T follicular helper cell (primary cell): ENCODE results near the gene SEM1.
"Not testable (repeated sequence)": the region's sequence is repeated elsewhere in the genome, so short reads cannot be mapped to it uniquely, and the experiment has no call there.

Source experiments
- DNase-seq: peaks from one replicate; pipeline ENCODE4 v3.0.0-alpha.2; 2020; ENCODE audit warnings: low read depth
- total RNA-seq, 2 experiments: gene quantifications; one replicate each; lab custom pipeline; 2026; lab: John Stamatoyannopoulos, UW

SEM1 gene
- 32.9 to 57.3 reads per million in 2 experiments for total RNA-seq

DNA sequence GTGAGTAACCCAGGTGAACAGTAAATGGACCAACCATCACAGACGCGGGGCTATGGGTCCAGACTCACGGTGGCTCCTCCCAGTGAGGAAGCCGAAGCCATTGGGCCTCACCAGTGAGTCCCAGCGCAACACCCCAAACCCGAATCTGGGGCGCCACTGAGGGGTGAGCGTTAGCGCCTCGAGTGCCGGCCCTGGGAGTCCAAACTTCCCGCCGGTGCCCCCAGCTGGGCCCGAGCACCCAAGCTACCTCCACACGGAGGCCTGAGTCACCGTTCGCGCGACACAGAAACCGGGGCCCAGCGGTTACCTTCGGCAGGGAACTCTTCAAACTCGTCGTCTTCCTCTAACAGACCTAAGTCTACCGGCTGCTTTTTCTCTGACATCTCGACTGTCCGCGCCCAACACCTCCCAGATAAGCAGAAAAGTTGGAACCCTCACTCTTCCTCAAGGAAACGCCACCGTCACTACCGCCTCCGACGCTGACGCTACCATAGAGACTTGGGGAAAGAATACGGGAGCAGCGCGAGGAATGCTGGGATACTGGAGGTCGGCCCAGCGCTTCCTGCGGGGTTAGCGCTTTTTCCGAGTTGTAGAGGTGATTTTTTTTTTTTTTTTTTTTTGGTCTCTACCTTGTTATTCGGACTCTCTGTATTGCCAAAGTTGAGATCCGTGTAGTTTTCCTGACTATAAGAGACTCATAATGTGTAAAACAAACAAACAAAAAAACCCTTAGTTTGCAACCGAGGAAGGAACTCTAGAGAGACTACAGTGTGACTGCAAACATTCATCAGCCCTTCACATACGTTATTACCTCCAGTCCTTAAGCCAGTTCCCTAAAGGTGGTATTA, at the start of gene SEM1:
Gene SEM1 (minus strand): TSS at position 466 of the 848 bp plus-strand sequence. CDS start 83 bp downstream, at position 383.
- DNase-seq, result peak; percentile 31

DNA sequence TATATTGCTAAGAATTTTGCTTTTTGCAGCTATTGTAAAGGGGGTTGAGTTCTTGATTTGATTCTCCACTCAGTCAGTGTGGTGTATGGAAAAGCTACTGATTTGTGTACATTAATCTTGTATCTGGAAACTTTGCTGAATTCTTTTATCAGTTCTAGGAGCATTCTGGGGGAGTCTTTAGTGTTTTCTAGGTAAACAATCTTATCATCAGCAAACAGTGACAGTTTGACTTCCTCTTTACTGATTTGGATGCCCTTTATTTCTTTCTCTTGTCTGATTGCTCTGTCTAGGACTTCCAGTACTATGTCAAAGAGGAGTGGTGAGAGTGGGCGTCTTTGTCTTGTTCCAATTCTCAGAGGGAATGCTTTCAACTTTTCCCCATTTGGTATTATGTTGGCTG, 48.2 kb upstream of the SEM1 start:
- DNase-seq, result not testable (repeated sequence)

GRCh38 chr7:96747418-96747940, 37.8 kb upstream of the SEM1 start:
- no peak for DNase-seq

DNA sequence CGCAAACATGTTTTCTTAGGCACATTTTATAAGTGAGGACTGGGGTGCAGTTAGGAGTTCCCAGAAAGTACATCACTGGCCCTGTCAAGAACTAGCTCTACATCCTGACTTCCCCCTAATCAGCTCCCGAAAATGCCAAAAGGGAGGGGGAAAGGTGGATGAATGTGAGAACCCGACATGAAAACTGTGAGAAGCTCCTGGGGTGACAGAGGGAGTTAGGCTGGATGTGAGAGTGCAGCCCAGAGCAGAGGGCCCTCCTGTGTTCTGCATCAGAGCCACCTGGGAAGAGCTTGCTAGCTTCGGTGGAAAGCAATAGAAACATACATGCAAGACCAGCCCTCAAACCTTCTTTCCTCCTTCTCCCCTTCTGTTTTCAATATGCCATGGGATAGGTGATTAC, 30.5 kb upstream of the SEM1 start:
- no peak for DNase-seq

- DNase-seq, result no peak
These were observed 30.0 kb upstream of the SEM1 start for GRCh38 chr7:96739609-96740008.

DNA sequence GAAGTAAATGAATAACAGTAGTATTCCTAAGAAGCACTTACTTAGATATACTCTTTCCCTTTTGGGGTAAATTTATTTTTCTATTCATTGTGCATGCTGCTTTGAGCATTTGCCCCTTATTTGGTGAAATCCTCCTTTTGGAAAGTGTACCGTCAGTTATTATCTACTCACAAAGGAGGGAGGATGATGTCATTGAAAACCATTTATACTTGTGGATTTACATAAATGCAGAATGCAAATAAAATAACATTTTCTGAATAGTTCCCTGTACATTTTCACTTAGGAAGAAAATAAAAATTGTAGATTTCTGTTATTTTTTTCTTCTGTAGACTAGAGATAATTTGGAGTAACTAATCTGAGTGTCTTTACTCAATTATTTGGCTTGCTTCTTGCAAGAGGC, 29.5 kb upstream of the SEM1 start:
- DNase-seq, result no peak

DNA sequence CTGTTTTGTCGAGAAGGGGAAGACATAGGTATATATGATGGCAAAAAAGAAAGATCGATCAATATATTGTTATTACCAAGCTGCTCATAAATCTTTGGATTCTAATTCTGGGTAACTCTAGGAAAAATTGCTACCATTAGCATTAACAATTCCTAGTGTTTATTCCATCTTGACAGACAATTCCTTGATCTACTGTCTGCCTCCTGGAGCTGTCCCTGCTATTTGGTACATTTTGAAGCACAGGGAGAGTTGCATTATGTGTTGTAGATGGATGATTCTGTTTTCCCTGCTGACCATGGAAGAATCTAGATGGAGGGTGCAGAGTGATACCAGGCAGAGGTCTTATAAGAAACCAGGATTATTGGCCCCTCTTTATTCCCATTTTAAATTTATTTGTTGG, 29.1 kb upstream of the SEM1 start:
- no peak for DNase-seq

DNA sequence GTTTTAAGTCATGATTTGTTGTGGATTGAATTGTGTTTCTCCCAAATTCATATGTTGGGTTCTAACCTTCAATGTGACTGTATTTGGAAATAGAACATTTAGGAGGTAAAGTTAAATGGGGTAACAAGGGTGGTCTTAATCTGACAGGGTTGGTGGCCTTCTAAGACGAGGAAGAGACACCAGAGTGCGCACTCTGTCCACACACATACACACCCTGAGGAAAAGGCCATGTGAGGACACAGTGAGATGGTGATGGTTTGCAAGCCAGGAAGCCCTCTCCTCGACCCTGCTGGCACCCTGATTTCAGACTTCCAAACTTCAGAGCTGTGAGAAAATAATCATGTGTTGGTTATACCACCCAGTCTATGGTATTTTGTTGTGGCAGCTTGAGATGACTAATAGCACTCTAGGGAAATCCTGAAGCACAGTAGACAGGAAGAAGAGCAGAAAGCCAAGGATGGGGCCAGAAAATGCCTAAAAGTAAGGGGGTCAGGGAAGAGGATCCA, 28.0 kb upstream of the SEM1 start:
- no peak for DNase-seq

DNA sequence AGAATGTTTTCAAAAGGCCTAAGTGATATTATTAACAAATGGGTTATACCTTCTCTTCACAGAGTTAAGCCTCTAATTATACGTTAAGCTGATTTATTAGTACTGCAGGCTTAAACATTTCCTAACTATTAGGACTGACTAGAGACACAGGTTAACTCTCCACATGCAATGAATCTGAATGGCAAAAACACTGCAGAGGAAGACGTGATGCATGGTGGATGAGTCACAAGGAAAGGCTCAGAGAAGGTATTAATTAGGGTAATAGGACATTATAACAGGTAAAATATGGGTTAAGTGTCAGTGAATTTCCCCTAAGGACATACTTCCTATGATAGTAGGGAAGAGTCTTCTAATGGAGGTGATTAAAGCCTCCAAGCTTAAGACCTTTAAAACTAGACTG, 24.7 kb upstream of the SEM1 start:
- no peak for DNase-seq

DNA sequence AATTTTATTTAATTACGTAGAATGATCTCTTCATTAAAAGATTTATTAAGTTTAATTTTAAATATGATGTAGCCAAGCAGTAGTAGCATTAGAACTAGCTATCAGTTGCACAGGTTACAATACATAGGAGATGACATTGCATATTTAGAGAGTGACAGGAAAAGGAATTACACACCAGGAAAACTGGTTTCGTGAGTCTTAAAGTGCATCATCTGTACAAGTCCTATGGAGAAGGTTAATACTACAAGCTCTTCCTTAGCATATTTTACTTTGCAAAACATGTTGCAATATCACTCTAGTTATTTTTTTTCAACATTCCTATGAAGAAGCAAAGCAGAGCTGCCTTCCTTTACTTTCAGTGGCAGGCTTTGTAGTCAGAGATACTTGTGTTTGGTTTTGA, 20.2 kb upstream of the SEM1 start:
- no peak for DNase-seq

DNA sequence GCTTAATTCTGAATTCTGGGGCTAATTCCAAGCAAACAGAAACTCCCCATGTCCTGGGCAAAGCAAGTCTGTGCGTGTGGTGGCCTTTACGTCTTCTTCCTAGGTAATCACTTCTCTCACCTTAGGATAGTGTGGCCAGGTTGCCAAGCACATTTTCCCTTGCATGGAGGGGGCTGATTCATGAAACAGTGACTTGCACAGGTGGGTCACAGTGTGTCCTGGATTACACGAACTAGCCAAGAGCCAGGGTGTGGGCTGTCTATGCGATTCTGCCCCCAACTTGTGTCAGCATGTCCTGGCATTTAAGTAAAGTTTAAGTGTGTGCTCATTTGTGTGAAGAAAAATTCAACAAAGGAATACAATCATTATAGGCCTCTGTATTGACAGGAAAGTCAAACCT, 18.5 kb upstream of the SEM1 start:
- DNase-seq, result no peak

DNA sequence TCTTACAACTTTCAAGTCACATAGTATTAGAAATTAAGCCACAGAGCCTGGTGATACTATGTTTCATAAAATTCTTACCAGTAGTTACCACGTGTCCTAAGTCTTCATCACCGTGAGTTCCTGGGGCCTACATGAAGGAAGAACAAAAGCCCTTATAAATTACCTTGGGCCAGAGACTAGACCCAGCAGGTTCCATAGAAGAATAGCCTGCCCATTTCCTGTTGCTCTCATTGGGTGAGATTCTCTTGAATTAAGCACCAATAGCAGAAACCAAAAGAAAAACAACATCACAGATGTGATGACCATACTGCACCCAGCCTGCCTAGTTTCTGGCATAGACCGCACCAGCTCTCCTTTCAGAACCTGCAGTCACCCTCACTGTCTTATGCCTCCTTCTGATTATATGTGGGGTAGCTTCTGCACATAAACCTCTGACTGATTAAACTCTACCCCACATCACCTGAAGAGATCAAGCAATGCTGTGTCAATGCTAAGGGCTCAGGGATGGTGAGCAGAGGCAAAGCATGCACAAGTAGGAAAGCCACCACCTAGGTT, 18.0 kb upstream of the SEM1 start:
- no peak for DNase-seq

- DNase-seq, result no peak
These were observed 14.0 kb upstream of the SEM1 start for GRCh38 chr7:96723622-96724021.

- not testable (repeated sequence) for DNase-seq
These were observed 13.3 kb upstream of the SEM1 start for GRCh38 chr7:96722928-96723327.

- no peak for DNase-seq
These were observed 11.2 kb upstream of the SEM1 start for GRCh38 chr7:96720843-96721242.

GRCh38 chr7:96719164-96719563, 9.5 kb upstream of the SEM1 start:
- DNase-seq, result no peak

GRCh38 chr7:96718107-96719003, 8.7 kb upstream of the SEM1 start:
- no peak for DNase-seq

- no peak for DNase-seq
These were observed 3.4 kb upstream of the SEM1 start for GRCh38 chr7:96713037-96713436.

DNA sequence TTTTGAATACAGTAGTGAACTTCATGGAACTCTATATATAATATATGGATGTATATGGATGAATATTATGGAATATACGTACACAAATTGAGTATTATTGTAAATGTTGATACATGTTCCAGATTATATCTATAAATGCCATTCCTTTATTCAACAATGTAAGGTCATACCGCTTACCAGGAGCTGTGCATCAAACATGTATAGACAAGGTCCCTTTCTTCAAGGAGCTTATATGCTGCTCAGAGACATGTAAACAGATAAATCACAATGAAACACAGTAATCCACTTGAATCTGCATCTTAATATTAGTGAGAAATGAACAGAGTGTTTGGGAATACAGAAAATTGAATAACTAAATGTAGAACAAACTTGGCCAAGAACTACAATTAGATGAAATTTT, 898 bp upstream of the SEM1 start:
- DNase-seq, result no peak

DNA sequence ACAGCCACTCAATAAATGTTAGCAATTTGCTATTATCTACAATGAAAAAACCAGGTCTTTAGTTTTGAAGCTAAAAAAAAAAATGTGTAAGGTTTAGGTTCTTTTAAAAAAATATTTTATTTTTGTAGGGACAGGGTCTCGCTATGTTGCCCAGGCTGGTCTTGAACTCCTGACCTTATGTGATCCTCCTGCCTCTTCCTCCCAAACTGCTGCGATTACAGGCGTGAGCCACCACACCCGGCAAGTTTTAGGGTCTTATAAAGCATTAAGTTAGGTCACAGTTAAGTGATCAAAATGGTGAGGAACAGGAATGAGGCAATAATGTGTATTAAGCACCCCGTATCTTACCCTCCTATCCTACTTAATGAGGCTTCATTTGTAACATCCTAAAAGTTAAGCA, 774 bp downstream of the SEM1 start:
- DNase-seq, result no peak

GRCh38 chr7:96707901-96708774, 1.5 kb downstream of the SEM1 start:
- no peak for DNase-seq
